ENCODE measurements around the gene DNLZ. TPM values are rescaled to one million over a fixed set of nuclear protein-coding genes. Genes with fewer than 3 reads are reported as not detected.

DNLZ gene
- total RNA-seq, 1 experiment from 2014 or later: 22.5 TPM

- intact Hi-C loops (cut with micrococcal nuclease; ENCODE audit: unreplicated experiment): no loop called here
- BruUV-seq (replicated peaks): no TSS peak
- CTCF ChIA-PET: no interaction called here
- TF ChIP-seq CTCF (IDR thresholded peaks at IDR 0.05; ENCODE audit: unreplicated experiment): no peak
- Mint-ChIP-seq H3K4me3 (ENCODE audit: low read depth, unreplicated experiment) (no peak overlapping the region), H3K27ac (ENCODE audit: unreplicated experiment) (no peak overlapping the region), H3K27me3 (ENCODE audit: unreplicated experiment) (no peaks in the 10 kb centered on the region), H3K36me3 (ENCODE audit: insufficient read depth, unreplicated experiment) (no peaks in the 10 kb centered on the region), H3K4me1 (ENCODE audit: low read depth, unreplicated experiment) (no peaks in the 10 kb centered on the region), H3K9me3 (ENCODE audit: low read depth, unreplicated experiment) (no peaks in the 10 kb centered on the region)
- DNase-seq: no peak
Observed at GRCh38 chr9:136343884-136344269, 19.7 kb downstream of the DNLZ start.

DNA sequence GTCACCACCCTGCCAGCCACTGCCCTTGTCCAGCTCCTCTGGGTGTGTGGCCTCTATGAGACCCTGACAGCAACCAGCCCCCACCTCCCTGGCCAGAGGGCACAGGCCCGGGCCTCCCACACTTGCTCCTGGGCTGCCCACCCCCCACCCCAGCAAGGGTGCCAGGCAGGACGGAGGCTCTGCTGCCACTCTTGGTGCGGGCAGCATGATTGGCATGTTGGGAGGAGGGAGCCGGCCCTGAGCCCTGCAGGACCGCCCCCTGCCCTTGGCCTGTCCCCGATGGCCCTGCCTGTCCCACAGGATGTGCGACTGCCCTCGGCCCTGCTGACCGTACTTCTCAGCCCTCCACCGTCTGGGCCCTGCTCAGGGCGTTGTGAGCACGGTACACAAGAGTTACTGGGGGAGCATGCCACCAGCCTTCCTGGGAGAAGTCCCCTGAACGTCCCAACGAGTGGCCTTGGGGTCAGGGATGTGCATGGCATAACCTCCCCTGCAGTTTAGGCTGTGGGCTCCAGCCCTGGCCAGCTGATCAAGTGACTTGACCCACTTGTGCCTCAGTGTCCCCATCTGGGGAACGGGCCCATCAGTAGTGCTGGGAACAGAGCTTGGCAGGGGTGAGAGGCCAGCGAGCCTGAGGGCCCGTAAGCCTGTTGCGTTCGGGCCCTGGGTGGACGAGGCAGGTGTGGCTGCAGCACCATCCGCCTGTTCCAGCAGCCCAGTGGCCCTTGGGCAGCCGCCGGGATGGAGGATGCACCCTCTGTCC lies 20.2 kb downstream of the DNLZ start:
- Mint-ChIP-seq H3K36me3 (ENCODE audit: insufficient read depth, unreplicated experiment) (no peaks in the 10 kb centered on the region), H3K4me3 (ENCODE audit: low read depth, unreplicated experiment) (no peak overlapping the region), H3K4me1 (ENCODE audit: low read depth, unreplicated experiment) (no peaks in the 10 kb centered on the region), H3K27me3 (ENCODE audit: unreplicated experiment) (no peaks in the 10 kb centered on the region), H3K27ac (ENCODE audit: unreplicated experiment) (no peak overlapping the region), H3K9me3 (ENCODE audit: low read depth, unreplicated experiment) (no peaks in the 10 kb centered on the region)
- intact Hi-C loops (cut with micrococcal nuclease; ENCODE audit: unreplicated experiment): no loop called here
- TF ChIP-seq CTCF (IDR thresholded peaks at IDR 0.05; ENCODE audit: unreplicated experiment): no peak
- DNase-seq: no peak
- BruUV-seq (replicated peaks): no TSS peak
- CTCF ChIA-PET: no interaction called here

DNA sequence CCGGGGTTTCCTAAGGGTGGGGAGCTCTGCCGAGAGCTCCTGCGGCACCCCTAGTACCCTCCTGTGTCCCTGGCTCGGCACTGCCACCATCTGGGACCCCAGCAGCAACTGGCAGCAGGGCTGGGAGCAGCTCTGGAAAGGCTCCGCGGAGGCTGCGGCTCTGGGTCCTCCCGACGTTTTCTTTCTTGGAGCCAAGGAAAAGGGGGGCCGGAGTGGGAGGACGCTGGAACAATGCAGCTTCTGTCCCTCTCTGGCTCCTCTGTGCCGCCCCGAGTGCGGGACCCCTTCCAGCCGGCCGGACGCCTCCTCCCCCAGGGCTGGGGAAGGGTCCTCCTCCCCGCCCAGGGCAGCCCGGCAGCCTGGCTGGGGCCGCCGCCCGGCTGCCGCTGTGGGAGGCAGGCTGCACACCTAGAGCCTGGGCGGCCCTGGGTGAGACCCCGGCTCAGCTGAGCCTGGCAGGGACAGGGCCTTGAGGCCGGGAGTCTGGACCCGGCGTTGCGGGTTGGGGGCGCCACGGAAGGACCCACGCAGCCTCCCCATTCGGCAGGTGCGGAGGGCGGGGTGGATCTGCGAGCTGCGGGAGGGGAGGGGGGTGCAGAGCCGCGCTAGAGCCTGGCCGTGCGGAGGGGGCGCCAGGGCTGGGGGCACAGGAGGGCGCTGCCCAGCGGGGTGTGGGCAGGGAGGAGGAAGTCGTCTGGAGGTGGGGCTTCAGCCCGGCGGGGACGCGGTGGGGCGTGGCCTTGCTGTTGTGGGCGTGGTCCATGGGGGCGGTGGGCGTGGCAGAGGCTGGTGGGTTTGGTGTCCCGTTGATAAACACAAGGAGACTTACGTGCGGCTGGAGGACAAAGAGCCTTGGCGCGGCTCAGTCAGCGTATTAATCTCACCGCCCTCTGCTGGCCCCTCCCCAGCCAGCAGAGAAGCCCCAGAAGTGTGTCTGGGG lies 21.1 kb downstream of the DNLZ start:
- intact Hi-C loops (cut with micrococcal nuclease; ENCODE audit: unreplicated experiment): no loop called here
- Mint-ChIP-seq H3K4me1 (ENCODE audit: low read depth, unreplicated experiment) (no peaks in the 10 kb centered on the region), H3K27ac (ENCODE audit: unreplicated experiment) (no peak overlapping the region), H3K9me3 (ENCODE audit: low read depth, unreplicated experiment) (no peaks in the 10 kb centered on the region), H3K36me3 (ENCODE audit: insufficient read depth, unreplicated experiment) (no peaks in the 10 kb centered on the region), H3K4me3 (ENCODE audit: low read depth, unreplicated experiment) (no peak overlapping the region), H3K27me3 (ENCODE audit: unreplicated experiment) (no peaks in the 10 kb centered on the region)
- CTCF ChIA-PET: no interaction called here
- no peak for TF ChIP-seq CTCF (IDR thresholded peaks at IDR 0.05; ENCODE audit: unreplicated experiment)
- DNase-seq: peak; percentile 51
- BruUV-seq (replicated peaks): no TSS peak

DNA sequence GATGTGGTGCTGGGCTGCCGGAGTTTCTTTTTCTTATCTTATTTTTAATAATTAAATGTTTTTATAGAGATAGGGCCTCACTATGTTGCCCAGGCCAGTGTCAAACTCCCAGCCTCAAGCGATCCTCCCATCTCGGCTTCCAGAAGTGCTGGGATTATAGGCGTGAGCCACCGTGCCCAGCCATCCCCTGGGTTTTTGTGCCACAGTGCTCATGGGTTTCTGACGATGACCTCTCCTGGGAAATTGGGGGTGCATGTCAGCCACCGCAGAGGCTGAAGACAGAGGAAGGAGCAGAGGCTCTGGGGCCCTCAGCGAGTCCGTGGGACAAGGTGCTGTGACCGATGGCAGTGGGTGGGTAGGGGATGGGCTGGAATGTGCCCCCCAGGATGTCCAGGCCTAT lies 21.8 kb downstream of the DNLZ start:
- H3K4me3 Mint-ChIP-seq (ENCODE audit: low read depth, unreplicated experiment): no peak overlapping the region
- H3K4me1 Mint-ChIP-seq (ENCODE audit: low read depth, unreplicated experiment): no peaks in the 10 kb centered on the region
- intact Hi-C loops (cut with micrococcal nuclease; ENCODE audit: unreplicated experiment): no loop called here
- DNase-seq: no peak
- no peak overlapping the region for H3K27ac Mint-ChIP-seq (ENCODE audit: unreplicated experiment)
- H3K36me3 Mint-ChIP-seq (ENCODE audit: insufficient read depth, unreplicated experiment): no peaks in the 10 kb centered on the region
- BruUV-seq (replicated peaks): no TSS peak
- no peaks in the 10 kb centered on the region for H3K27me3 Mint-ChIP-seq (ENCODE audit: unreplicated experiment)
- no peaks in the 10 kb centered on the region for H3K9me3 Mint-ChIP-seq (ENCODE audit: low read depth, unreplicated experiment)
- CTCF ChIA-PET: no interaction called here
- TF ChIP-seq CTCF (IDR thresholded peaks at IDR 0.05; ENCODE audit: unreplicated experiment): no peak
